GM15510 (cell line): ENCODE measurements around the gene ARL13B.

ENCODE experiments used
- POLR2A ChIP-seq: IDR thresholded peaks from 3 replicates; pipeline ENCODE4 v1.6.1; 2011; ENCODE audit warnings: borderline replicate concordance; ENCODE audit not compliant: insufficient read length; ENCODE audit errors: extremely low read depth

The ARL13B gene

GRCh38 chr3:94066506-94067500 lies 86.8 kb downstream of the ARL13B start:
- no peak for TF ChIP-seq POLR2A

DNA sequence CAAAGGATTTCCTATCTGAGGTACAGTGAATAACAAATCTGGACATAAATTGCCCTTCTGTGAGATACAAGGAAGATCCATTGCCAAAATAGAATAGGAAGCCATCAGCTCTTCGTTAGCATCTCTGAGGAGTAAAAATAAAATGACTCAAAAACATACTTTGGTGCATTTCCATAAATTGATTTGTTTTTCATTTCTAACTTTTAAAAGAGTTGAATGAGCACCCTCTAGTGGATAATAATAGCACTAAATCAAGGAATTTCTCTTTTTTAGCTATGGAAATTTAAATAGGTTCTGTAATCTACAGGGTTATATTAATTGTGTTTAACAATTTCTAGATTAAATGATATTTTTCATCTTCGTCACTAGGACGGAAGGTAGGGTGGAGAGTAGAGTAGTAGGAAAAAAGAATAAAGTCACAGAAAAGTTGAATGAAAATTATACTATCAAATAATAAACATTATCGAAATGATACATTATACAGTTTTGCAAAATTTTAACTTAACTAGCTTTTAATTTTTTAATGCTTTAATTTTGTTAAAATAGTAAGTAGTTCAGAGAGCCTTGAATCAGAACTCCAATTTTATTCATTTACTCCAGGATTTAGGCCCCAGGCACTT lies 89.3 kb downstream of the ARL13B start:
- no peak for TF ChIP-seq POLR2A

GRCh38 chr3:94070341-94070911 lies 90.5 kb downstream of the ARL13B start:
- TF ChIP-seq POLR2A: no peak

GRCh38 chr3:94071713-94072284 lies 91.8 kb downstream of the ARL13B start:
- no peak for TF ChIP-seq POLR2A

DNA sequence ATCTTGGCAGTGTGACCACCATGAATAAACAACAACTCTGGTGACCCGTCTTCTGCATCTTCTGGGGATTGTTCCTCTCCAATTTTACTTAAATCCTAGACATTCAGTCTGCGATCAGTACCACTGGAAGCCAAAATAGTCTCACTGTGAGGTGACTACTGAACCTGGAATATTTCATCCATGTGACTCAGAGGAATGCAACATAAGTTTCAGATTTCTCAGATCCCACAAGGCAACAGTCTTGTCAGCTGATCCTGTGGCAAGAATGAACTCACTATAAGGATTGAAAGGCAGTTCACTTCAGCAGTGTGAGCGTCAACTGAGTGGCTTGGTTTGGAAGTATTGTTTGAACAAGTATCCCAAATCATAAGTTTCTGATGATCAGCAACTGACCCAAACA lies 96.1 kb downstream of the ARL13B start:
- no peak for TF ChIP-seq POLR2A

DNA sequence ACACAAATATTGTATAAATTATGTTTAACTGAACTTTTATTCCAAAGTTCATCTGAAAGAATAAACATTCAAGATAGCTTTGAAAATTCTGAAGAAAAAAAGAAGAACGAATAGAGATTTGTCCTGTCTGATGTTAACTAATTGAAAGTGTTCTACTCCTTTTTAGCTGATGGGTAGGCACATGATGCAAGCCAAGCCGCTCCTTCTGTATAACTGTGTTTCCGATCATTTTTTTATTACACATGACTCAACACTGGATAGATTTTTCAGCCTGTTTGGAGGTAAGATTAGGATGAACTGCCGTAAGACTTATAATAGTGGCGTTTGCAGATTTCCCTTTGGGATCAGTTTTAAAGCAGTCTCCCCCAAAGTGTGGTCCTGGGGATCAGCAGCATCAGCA lies 101.9 kb downstream of the ARL13B start:
- TF ChIP-seq POLR2A: no peak

GRCh38 chr3:94082391-94082937 lies 102.5 kb downstream of the ARL13B start:
- no peak for TF ChIP-seq POLR2A

GRCh38 chr3:94083261-94083660 lies 103.3 kb downstream of the ARL13B start:
- no peak for TF ChIP-seq POLR2A

- no peak for TF ChIP-seq POLR2A
Measured at GRCh38 chr3:94089126-94089525, 109.2 kb downstream of the ARL13B start.

- TF ChIP-seq POLR2A: no peak
Measured at GRCh38 chr3:94092086-94092485, 112.1 kb downstream of the ARL13B start.

DNA sequence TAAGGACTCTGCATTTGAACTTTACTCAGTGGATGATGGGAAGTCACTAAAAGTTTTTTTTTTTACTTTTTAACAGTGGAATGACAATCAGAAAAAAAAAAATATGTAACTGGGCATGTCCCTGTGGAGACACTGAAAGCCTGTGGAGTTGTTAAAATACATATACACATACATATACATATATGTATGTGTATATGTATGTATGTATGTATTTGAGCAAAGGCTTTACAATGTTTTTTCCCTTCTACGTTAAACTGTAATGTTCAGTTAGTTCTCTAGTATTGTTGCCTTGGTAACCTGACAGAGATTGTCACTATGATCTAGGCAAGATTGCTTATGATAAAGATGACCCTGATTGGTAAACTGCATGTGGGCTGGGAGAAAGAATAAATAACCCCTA lies 113.2 kb downstream of the ARL13B start:
- no peak for TF ChIP-seq POLR2A

- no peak for TF ChIP-seq POLR2A
Measured at GRCh38 chr3:94095111-94095510, 115.2 kb downstream of the ARL13B start.

DNA sequence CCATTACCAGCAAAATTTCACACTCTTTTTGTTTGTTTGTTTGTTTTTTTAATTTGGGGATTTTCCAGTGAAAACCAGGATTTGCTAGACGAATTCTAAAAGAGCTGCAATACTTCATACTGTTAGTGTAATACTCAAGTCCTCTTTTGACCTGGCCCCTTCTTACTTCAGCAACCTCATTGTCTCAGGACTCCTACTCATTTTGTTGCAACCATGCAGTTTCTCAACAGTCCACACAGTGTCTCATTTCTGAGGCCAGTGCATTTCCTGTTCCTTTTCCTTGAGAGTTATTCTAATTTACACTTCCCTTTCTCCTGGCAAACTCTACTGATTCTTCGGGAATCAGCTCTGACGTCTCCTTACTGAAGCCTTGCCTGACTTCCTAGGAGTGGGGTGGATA lies 118.5 kb downstream of the ARL13B start:
- no peak for TF ChIP-seq POLR2A

DNA sequence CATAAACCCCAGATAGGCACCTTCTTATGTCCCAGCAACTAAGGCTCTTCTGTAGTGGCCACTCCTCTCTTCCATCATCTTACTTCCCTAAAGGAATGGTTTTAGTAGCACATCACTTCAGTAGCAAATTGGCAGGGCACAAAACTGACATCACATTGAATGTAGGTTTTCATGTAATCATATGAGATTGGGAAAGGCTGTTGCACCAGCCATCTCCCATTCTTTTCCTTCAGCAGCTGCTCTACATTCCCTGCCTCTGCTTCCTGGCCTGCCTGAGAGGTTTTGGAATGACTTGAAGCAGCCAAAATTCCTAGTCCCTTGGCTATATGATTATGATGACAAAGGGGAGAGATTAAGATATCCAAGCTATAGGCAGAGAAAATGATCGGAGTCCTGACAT lies 119.4 kb downstream of the ARL13B start:
- TF ChIP-seq POLR2A: no peak

- TF ChIP-seq POLR2A: no peak
Measured at GRCh38 chr3:94101860-94102259, 121.9 kb downstream of the ARL13B start.
